ENCODE results near the gene SSR3.

SSR3 gene

DNA sequence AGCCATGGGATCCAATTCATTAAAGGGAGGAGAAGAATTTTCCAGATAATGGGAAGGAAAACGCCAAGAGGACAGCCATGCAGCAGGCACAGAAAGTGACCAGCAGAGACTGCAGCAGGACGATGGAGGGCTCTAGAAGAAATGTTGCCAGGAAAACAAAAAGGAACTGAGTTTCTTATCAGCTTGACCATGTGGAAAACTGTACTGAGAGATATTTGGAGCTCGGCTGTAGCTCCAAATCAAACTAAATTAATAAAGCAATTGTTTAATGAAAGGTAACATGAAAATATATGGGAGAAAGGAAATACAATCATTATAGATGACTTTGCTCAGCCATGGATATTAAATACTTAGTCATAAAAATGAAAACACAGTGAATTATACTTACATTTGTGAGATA is 63.7 kb downstream of the SSR3 start:
- no peak for DNase-seq (ENCODE audit: low read depth)

Measured in fibroblast of the conjunctiva (primary cell).